HL-60/S4 (cell line): ENCODE data around the gene MKRN3.

ENCODE experiments used
- in situ Hi-C: fragments of 300-500 bp; cut with MboI; formaldehyde crosslinking; loops from 2 replicates; pipeline ENCODE4 v1.14.3; 2022; ENCODE audit warnings: low sequenced_read_pairs

MKRN3 gene

GRCh38 chr15:23565395-23566070, at the start of gene MKRN3:
Gene MKRN3 (plus strand): TSS chr15:23565674. CDS start chr15:23565783, 109 bp downstream.
- in situ Hi-C loops: no loop called here

GRCh38 chr15:23516866-23517265, 48.6 kb upstream of the MKRN3 start:
- in situ Hi-C loops: no loop called here

- in situ Hi-C loops: no loop called here
These were observed 47.4 kb upstream of the MKRN3 start for GRCh38 chr15:23518104-23518503.

GRCh38 chr15:23524816-23525215, 40.7 kb upstream of the MKRN3 start:
- in situ Hi-C loops: no loop called here

GRCh38 chr15:23529891-23530290, 35.6 kb upstream of the MKRN3 start:
- in situ Hi-C loops: no loop called here

GRCh38 chr15:23532024-23532423, 33.5 kb upstream of the MKRN3 start:
- in situ Hi-C loops: no loop called here

GRCh38 chr15:23536659-23537058, 28.8 kb upstream of the MKRN3 start:
- in situ Hi-C loops: no loop called here

GRCh38 chr15:23538648-23539047, 26.8 kb upstream of the MKRN3 start:
- in situ Hi-C loops: no loop called here

GRCh38 chr15:23539892-23540291, 25.6 kb upstream of the MKRN3 start:
- in situ Hi-C loops: no loop called here

- in situ Hi-C loops: no loop called here
These were observed 19.3 kb upstream of the MKRN3 start for GRCh38 chr15:23546158-23546557.

- in situ Hi-C loops: no loop called here
These were observed 17.4 kb upstream of the MKRN3 start for GRCh38 chr15:23548071-23548470.

GRCh38 chr15:23561914-23562313, 3.6 kb upstream of the MKRN3 start:
- in situ Hi-C loops: no loop called here

GRCh38 chr15:23564821-23565394, 566 bp upstream of the MKRN3 start:
- in situ Hi-C loops: no loop called here

GRCh38 chr15:23566071-23566554, 639 bp downstream of the MKRN3 start:
- in situ Hi-C loops: no loop called here

GRCh38 chr15:23566651-23567050, 1.2 kb downstream of the MKRN3 start:
- in situ Hi-C loops: no loop called here

- in situ Hi-C loops: no loop called here
These were observed 2.4 kb downstream of the MKRN3 start for GRCh38 chr15:23567921-23568320.

GRCh38 chr15:23569151-23569925, 3.9 kb downstream of the MKRN3 start:
- in situ Hi-C loops: no loop called here

GRCh38 chr15:23570486-23570885, 5.0 kb downstream of the MKRN3 start:
- in situ Hi-C loops: no loop called here

- in situ Hi-C loops: no loop called here
These were observed 7.4 kb downstream of the MKRN3 start for GRCh38 chr15:23572844-23573243.

GRCh38 chr15:23574742-23575141, 9.3 kb downstream of the MKRN3 start:
- in situ Hi-C loops: no loop called here

- in situ Hi-C loops: no loop called here
These were observed 10.6 kb downstream of the MKRN3 start for GRCh38 chr15:23576061-23576460.
